ENCODE measurements around the gene TNFSF9.
"Not testable (repeated sequence)": the region's sequence is repeated elsewhere in the genome, so short reads cannot be mapped to it uniquely, and the experiment has no call there.

Gene TNFSF9

GRCh38 chr19:6568816-6569215 is 38.0 kb downstream of the TNFSF9 start:
- in situ Hi-C loops (cut with HindIII; ENCODE audit: low sequenced_read_pairs): no loop called here

- in situ Hi-C loops (cut with HindIII; ENCODE audit: low sequenced_read_pairs): no loop called here
Observed at GRCh38 chr19:6570764-6571163, 39.9 kb downstream of the TNFSF9 start.

GRCh38 chr19:6571167-6571566 is 40.3 kb downstream of the TNFSF9 start:
- in situ Hi-C loops (cut with HindIII; ENCODE audit: low sequenced_read_pairs): no loop called here

GRCh38 chr19:6572217-6572616 is 41.4 kb downstream of the TNFSF9 start:
- in situ Hi-C loops (cut with HindIII; ENCODE audit: low sequenced_read_pairs): no loop called here

GRCh38 chr19:6573350-6573749 is 42.5 kb downstream of the TNFSF9 start:
- in situ Hi-C loops (cut with HindIII; ENCODE audit: low sequenced_read_pairs): no loop called here

GRCh38 chr19:6576869-6577475 is 46.1 kb downstream of the TNFSF9 start:
- in situ Hi-C loops (cut with HindIII; ENCODE audit: low sequenced_read_pairs): loop anchor here (5.0 kb wide), 1 partner anchor 100 kb away; no protein-coding TSS in a partner anchor

GRCh38 chr19:6577476-6578125 is 46.8 kb downstream of the TNFSF9 start:
- in situ Hi-C loops (cut with HindIII; ENCODE audit: low sequenced_read_pairs): loop anchor here (5.0 kb wide), 1 partner anchor 100 kb away; no protein-coding TSS in a partner anchor

GRCh38 chr19:6579450-6580178 is 48.8 kb downstream of the TNFSF9 start:
- in situ Hi-C loops (cut with HindIII; ENCODE audit: low sequenced_read_pairs): loop anchor here (5.0 kb wide), 1 partner anchor 98 kb away; no protein-coding TSS in a partner anchor

- in situ Hi-C loops (cut with HindIII; ENCODE audit: low sequenced_read_pairs): no loop called here
Observed at GRCh38 chr19:6580313-6580712, 49.5 kb downstream of the TNFSF9 start.

GRCh38 chr19:6582515-6583484 is 52.0 kb downstream of the TNFSF9 start:
- in situ Hi-C loops (cut with HindIII; ENCODE audit: low sequenced_read_pairs): not testable (repeated sequence)

Measured in endothelial cell of hepatic sinusoid (primary cell).